Measurements from ENCODE around the gene HELZ. TPM values are rescaled to one million over a fixed set of nuclear protein-coding genes. Genes with fewer than 3 reads are reported as not detected.
A peak's percentile ranks its signal among the peaks of the same experiment; 100 is the strongest.

Gene HELZ
- total RNA-seq, 2 experiments from 2014 or later: 55.3 to 58.0 TPM

- POLR2A ChIA-PET: interaction anchor here (0.6 to 1.4 kb wide), 3 partner anchors 9 to 69 kb away, joined by 3 to 4 read pairs (median 3); no protein-coding TSS in a partner anchor
- H3K9me3 Mint-ChIP-seq (ENCODE audit: low read depth): no peaks in the 10 kb centered on the region
- no peak overlapping the region for H3K4me3 Mint-ChIP-seq
- H3K4me1 Mint-ChIP-seq: peaks cover 44% of the 10 kb centered on the region
- ATAC-seq: peak; percentile 94
- intact Hi-C loops (cut with DNase I, micrococcal nuclease): no loop called here
- peak overlapping the region; percentile 21 for H3K27ac Mint-ChIP-seq
- H3K27me3 Mint-ChIP-seq: no peaks in the 10 kb centered on the region
- CTCF ChIA-PET: interaction anchor here (0.6 to 1.3 kb wide), 8 partner anchors 8 to 842 kb away, joined by 3 to 6 read pairs (median 4); no protein-coding TSS in a partner anchor
- DNase-seq: peak; percentile 44
- H3K36me3 Mint-ChIP-seq (ENCODE audit: low read depth): peaks cover 39% of the 10 kb centered on the region
These were observed 21.1 kb downstream of the HELZ start for GRCh38 chr17:67223924-67224323.

- peak; percentile 44 for DNase-seq
- ChIA-PET POLR2A (interaction anchor here (0.6 to 0.8 kb wide), 3 partner anchors 10 to 455 kb away, joined by 3 to 5 read pairs (median 3); no protein-coding TSS in a partner anchor), CTCF (interaction anchor here (0.5 to 4.6 kb wide), 16 partner anchors 11 to 437 kb away, joined by 3 to 38 read pairs (median 4); no protein-coding TSS in a partner anchor)
- peak; percentile 68 for ATAC-seq
- Mint-ChIP-seq H3K9me3 (ENCODE audit: low read depth) (no peaks in the 10 kb centered on the region), H3K36me3 (ENCODE audit: low read depth) (peaks cover 30% of the 10 kb centered on the region), H3K4me1 (peaks cover 31% of the 10 kb centered on the region), H3K27me3 (no peaks in the 10 kb centered on the region), H3K4me3 (no peak overlapping the region), H3K27ac (no peak overlapping the region)
- intact Hi-C loops (cut with DNase I, micrococcal nuclease): loop anchor here (1.0 kb wide), 1 partner anchor 72 kb away; no protein-coding TSS in a partner anchor
These were observed 23.7 kb downstream of the HELZ start for GRCh38 chr17:67221062-67221998.

DNA sequence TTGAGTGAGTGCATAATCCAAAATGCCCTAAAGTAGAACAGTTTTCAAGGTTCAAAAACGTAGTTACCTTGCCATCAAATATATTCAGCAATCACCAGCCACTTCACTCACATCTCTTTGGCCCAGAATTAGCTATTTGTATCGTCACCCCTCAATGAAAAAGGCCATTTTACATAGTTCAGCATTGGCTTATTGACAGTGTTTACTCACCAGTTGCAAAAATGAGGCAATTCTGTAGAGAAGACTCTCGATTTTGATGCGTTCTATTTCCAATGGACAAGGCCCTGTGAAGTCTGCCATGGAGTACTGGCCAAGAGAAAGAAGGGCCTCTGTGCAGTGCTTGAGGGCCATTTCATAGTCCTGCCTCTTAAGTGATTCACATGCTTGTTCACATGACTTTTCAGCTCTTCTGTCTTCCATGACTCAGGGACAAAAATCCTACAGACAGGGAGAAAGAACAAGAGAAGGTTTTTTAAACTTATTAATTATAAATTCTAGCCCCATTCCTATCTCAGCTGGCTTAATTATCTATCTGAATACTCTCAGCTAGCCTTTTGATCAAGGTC, 26.5 kb downstream of the HELZ start:
- intact Hi-C loops (cut with DNase I, micrococcal nuclease): loop anchor here in 1 of 2 experiments (10.0 kb wide), 1 partner anchor 64 kb away; no protein-coding TSS in a partner anchor
- H3K27me3 Mint-ChIP-seq: no peaks in the 10 kb centered on the region
- H3K36me3 Mint-ChIP-seq (ENCODE audit: low read depth): peaks cover 22% of the 10 kb centered on the region
- H3K27ac Mint-ChIP-seq: no peak overlapping the region
- ChIA-PET CTCF (interaction anchor here (1.1 to 4.6 kb wide), 3 partner anchors 8 to 93 kb away, joined by 3 to 38 read pairs (median 4); no protein-coding TSS in a partner anchor), POLR2A (no interaction called here)
- no peak overlapping the region for H3K4me3 Mint-ChIP-seq
- no peak for ATAC-seq
- no peak for DNase-seq
- H3K9me3 Mint-ChIP-seq (ENCODE audit: low read depth): no peaks in the 10 kb centered on the region
- peaks cover 18% of the 10 kb centered on the region for H3K4me1 Mint-ChIP-seq

DNA sequence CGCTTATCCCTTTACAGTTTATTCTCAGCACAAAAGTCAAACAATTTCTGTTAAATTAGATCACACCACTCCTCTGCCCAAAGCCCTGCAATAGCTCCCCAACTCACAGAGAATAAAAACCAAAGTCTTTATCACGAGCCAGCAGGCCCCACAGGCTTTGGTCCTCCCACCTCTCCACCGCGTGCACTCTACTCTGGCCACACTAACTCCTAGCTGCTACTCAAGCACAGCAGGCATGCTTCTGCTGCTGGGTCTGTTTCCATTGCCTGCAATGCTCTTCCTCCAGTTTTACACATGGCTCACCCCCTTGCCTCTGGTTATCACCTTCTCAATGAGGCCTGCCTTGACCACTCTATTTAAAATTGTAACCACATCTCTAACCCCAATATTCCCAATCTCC, 27.6 kb downstream of the HELZ start:
- CTCF ChIA-PET: no interaction called here
- POLR2A ChIA-PET: interaction anchor here (0.6 kb wide), 1 partner anchor 710 kb away, joined by 3 read pairs; no protein-coding TSS in a partner anchor
- intact Hi-C loops (cut with DNase I, micrococcal nuclease): loop anchor here in 1 of 2 experiments (10.0 kb wide), 1 partner anchor 63 kb away; no protein-coding TSS in a partner anchor
- Mint-ChIP-seq H3K36me3 (ENCODE audit: low read depth) (peaks cover 22% of the 10 kb centered on the region), H3K9me3 (ENCODE audit: low read depth) (no peaks in the 10 kb centered on the region), H3K27ac (no peak overlapping the region), H3K27me3 (no peaks in the 10 kb centered on the region), H3K4me3 (no peak overlapping the region), H3K4me1 (peaks cover 16% of the 10 kb centered on the region)
- no peak for ATAC-seq
- no peak for DNase-seq

GRCh38 chr17:67216578-67217320, 28.2 kb downstream of the HELZ start:
- DNase-seq (no peak), ATAC-seq (no peak)
- Mint-ChIP-seq H3K27me3 (no peaks in the 10 kb centered on the region), H3K9me3 (ENCODE audit: low read depth) (no peaks in the 10 kb centered on the region), H3K4me3 (no peak overlapping the region), H3K27ac (no peak overlapping the region), H3K36me3 (ENCODE audit: low read depth) (peaks cover 22% of the 10 kb centered on the region), H3K4me1 (peaks cover 13% of the 10 kb centered on the region)
- intact Hi-C loops (cut with DNase I, micrococcal nuclease): loop anchor here in 1 of 2 experiments (10.0 kb wide), 1 partner anchor 62 kb away; no protein-coding TSS in a partner anchor
- CTCF ChIA-PET: no interaction called here
- POLR2A ChIA-PET: interaction anchor here (0.6 kb wide), 1 partner anchor 710 kb away, joined by 3 read pairs; no protein-coding TSS in a partner anchor

GRCh38 chr17:67215991-67216421, 29.0 kb downstream of the HELZ start:
- no peak overlapping the region for H3K27ac Mint-ChIP-seq
- DNase-seq (no peak), ATAC-seq (no peak)
- no peaks in the 10 kb centered on the region for H3K9me3 Mint-ChIP-seq (ENCODE audit: low read depth)
- peaks cover 8% of the 10 kb centered on the region for H3K4me1 Mint-ChIP-seq
- intact Hi-C loops (cut with DNase I, micrococcal nuclease): loop anchor here in 1 of 2 experiments (10.0 kb wide), 1 partner anchor 61 kb away; no protein-coding TSS in a partner anchor
- no peaks in the 10 kb centered on the region for H3K27me3 Mint-ChIP-seq
- ChIA-PET CTCF (interaction anchor here (0.9 to 1.0 kb wide), 2 partner anchors 8 to 11 kb away, joined by 3 read pairs; no protein-coding TSS in a partner anchor), POLR2A (interaction anchor here (1.2 kb wide), 1 partner anchor 8 kb away, joined by 4 read pairs; no protein-coding TSS in a partner anchor)
- H3K36me3 Mint-ChIP-seq (ENCODE audit: low read depth): peaks cover 24% of the 10 kb centered on the region
- no peak overlapping the region for H3K4me3 Mint-ChIP-seq

DNA sequence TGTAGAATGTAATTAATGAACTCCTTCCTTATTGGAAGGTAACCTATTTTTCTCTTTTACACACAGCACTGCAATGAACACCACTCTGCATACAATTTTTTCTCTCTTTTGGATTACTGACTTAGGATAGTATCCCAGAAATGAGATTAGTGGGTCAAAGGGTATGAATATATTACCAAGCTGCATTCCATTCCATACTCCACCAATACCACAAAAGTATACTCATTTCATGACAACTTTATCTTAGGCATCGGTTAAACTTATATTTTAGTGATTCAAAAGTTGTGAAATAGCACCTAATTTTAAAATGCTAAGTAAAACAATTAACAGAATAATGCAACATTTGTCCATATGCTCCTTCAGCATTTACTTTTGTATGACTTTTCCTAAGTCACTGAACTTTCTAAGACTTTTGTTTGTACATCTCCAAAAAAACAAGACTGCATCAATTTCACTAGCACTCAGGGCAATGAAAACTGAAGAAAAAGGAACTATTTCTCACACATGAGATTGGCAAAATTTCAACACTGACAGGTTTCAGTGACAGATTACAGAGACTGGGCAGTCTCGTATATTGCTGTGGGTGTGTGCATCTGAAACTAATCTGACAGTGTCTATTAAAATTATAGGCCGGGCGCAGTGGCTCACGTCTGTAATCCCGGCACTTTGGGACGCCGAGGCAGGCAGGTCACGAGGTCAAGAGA, 32.1 kb downstream of the HELZ start:
- POLR2A ChIA-PET: no interaction called here
- Mint-ChIP-seq H3K27me3 (no peaks in the 10 kb centered on the region), H3K4me1 (peaks cover 26% of the 10 kb centered on the region), H3K36me3 (ENCODE audit: low read depth) (peaks cover 34% of the 10 kb centered on the region), H3K9me3 (ENCODE audit: low read depth) (no peaks in the 10 kb centered on the region), H3K4me3 (no peak overlapping the region), H3K27ac (no peak overlapping the region)
- intact Hi-C loops (cut with DNase I, micrococcal nuclease): loop anchor here in 1 of 2 experiments (10.0 kb wide), 1 partner anchor 58 kb away; no protein-coding TSS in a partner anchor
- ATAC-seq (no peak), DNase-seq (no peak)
- CTCF ChIA-PET: interaction anchor here (0.9 to 1.3 kb wide), 3 partner anchors 10 to 74 kb away, joined by 3 to 5 read pairs (median 3); no protein-coding TSS in a partner anchor

DNA sequence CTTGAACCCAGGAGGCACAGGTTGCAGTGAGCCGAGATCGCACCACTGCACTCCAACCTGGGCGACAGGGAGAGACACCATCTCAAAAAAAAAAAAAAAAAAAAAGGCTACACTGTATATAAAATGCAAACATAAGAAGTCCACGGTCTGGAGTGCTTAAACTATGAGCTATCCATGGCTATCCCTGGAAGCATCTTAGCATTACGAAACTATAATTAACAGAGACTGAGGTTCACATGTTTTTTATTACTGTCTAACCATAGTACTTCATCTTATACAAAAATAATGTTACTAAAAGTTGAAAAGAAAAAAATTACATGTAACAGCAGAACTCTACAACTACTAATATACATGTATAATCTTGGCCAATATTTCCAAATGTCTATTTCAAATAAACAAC, 32.8 kb downstream of the HELZ start:
- no peak for ATAC-seq
- no peaks in the 10 kb centered on the region for H3K9me3 Mint-ChIP-seq (ENCODE audit: low read depth)
- no peak overlapping the region for H3K27ac Mint-ChIP-seq
- ChIA-PET POLR2A (no interaction called here), CTCF (interaction anchor here (0.9 to 1.3 kb wide), 3 partner anchors 10 to 74 kb away, joined by 3 to 5 read pairs (median 3); no protein-coding TSS in a partner anchor)
- DNase-seq: no peak
- H3K27me3 Mint-ChIP-seq: no peaks in the 10 kb centered on the region
- H3K4me1 Mint-ChIP-seq: peaks cover 27% of the 10 kb centered on the region
- intact Hi-C loops (cut with DNase I, micrococcal nuclease): loop anchor here in 1 of 2 experiments (10.0 kb wide), 1 partner anchor 57 kb away; no protein-coding TSS in a partner anchor
- H3K36me3 Mint-ChIP-seq (ENCODE audit: low read depth): peaks cover 35% of the 10 kb centered on the region
- H3K4me3 Mint-ChIP-seq: no peak overlapping the region

GRCh38 chr17:67211742-67212141, 33.3 kb downstream of the HELZ start:
- DNase-seq (no peak), ATAC-seq (no peak)
- POLR2A ChIA-PET: no interaction called here
- no peak overlapping the region for H3K27ac Mint-ChIP-seq
- H3K4me1 Mint-ChIP-seq: peaks cover 27% of the 10 kb centered on the region
- intact Hi-C loops (cut with DNase I, micrococcal nuclease): loop anchor here in 1 of 2 experiments (10.0 kb wide), 1 partner anchor 57 kb away; no protein-coding TSS in a partner anchor
- H3K9me3 Mint-ChIP-seq (ENCODE audit: low read depth): no peaks in the 10 kb centered on the region
- H3K4me3 Mint-ChIP-seq: no peak overlapping the region
- H3K27me3 Mint-ChIP-seq: no peaks in the 10 kb centered on the region
- CTCF ChIA-PET: interaction anchor here (1.3 kb wide), 2 partner anchors 11 kb away, joined by 3 to 5 read pairs; no protein-coding TSS in a partner anchor
- peaks cover 35% of the 10 kb centered on the region for H3K36me3 Mint-ChIP-seq (ENCODE audit: low read depth)

- peaks cover 38% of the 10 kb centered on the region for H3K36me3 Mint-ChIP-seq (ENCODE audit: low read depth)
- no peak overlapping the region for H3K4me3 Mint-ChIP-seq
- ATAC-seq: no peak
- H3K27ac Mint-ChIP-seq: no peak overlapping the region
- POLR2A ChIA-PET: interaction anchor here (0.6 kb wide), 2 partner anchors 11 to 512 kb away, joined by 3 read pairs; no protein-coding TSS in a partner anchor
- intact Hi-C loops (cut with DNase I, micrococcal nuclease): loop anchor here in 1 of 2 experiments (10.0 kb wide), 1 partner anchor 56 kb away; no protein-coding TSS in a partner anchor
- H3K27me3 Mint-ChIP-seq: no peaks in the 10 kb centered on the region
- peaks cover 27% of the 10 kb centered on the region for H3K4me1 Mint-ChIP-seq
- CTCF ChIA-PET: interaction anchor here (1.3 kb wide), 2 partner anchors 8 to 11 kb away, joined by 4 to 5 read pairs; no protein-coding TSS in a partner anchor
- no peak for DNase-seq
- H3K9me3 Mint-ChIP-seq (ENCODE audit: low read depth): no peaks in the 10 kb centered on the region
These were observed 34.1 kb downstream of the HELZ start for GRCh38 chr17:67210915-67211314.

Data from activated CD4-positive, alpha-beta T cell treated with anti-CD3 and anti-CD28 coated beads for 36 hours (primary cell).